GM12892 (cell line): ENCODE data around the gene GALM.

ENCODE experiments used
- POLR2AphosphoS5 ChIP-seq: IDR thresholded peaks from 2 replicates; pipeline ENCODE4 v1.6.1; 2011; ENCODE audit warnings: low read depth, low read length, control low read depth
- TAF1 ChIP-seq: IDR thresholded peaks from 2 replicates; pipeline ENCODE4 v1.6.1; 2011; ENCODE audit warnings: low read depth, mild to moderate bottlenecking, control low read depth, low read length, borderline replicate concordance

GRCh38 chr2:38668779-38669479 is 3.0 kb downstream of the GALM start:
- TF ChIP-seq TAF1, result no peak
- no peak for TF ChIP-seq POLR2AphosphoS5
